Measurements from ENCODE around the gene EXOC4. TPM values are rescaled to one million over a fixed set of nuclear protein-coding genes. Genes with fewer than 3 reads are reported as not detected.

EXOC4 gene
- total and polyA plus RNA-seq, 2 of the 8 experiments (the other 6 are each of a cell fraction or from before 2014, with no cell fraction given): 27.0 to 67.3 TPM

DNA sequence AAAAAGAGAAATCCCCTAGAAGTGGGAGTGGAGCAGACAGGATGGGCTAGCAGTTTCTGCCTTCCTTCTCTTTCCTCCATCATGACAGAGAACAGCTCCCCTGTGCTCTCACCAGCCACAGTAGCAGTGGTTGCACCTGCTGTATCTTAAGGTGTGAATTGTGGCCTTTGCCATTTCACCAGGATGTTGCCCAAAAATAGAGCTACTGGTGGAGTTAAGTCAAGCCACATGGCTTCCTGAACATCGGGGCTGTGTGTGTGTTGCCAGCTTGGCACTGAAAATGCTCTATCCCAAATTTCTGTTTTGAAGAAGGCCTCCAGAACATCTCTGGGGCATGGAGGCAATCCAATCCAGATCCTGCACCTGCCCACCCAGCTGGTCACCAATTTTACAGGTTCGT lies 348.7 kb downstream of the EXOC4 start (continued):
- TF ChIP-seq SIX5 (IDR thresholded peaks at IDR 0.05; ENCODE audit: low read depth, low read length) (no peak), CBX5 (IDR thresholded peaks at IDR 0.05; ENCODE audit: low read depth, low read length) (no peak)
